MM.1S (cell line): ENCODE data around the gene MROH7.

Source experiments
- DNase-seq: peaks from one replicate; pipeline ENCODE4 v3.0.0-alpha.2; 2015
- H2AFZ ChIP-seq: fragments of 300-600 bp; sonication (generic); 2 replicates; pipeline ENCODE4 v1.6.0; 2016; ENCODE audit warnings: antibody characterized with exemption, low read length
- H3F3A ChIP-seq: fragments of 300-600 bp; sonication (generic); 2 replicates; pipeline ENCODE4 v1.6.1; 2016; ENCODE audit warnings: mild to moderate bottlenecking, antibody characterized with exemption, low read length, moderate library complexity, mixed read lengths; ENCODE audit not compliant: insufficient read depth
- H3K27ac ChIP-seq: fragments of 300-600 bp; sonication (generic); 2 replicates; pipeline ENCODE4 v1.5.1; 2016; ENCODE audit warnings: mild to moderate bottlenecking, low read length
- H3K27me3 ChIP-seq: fragments of 300-600 bp; sonication (generic); replicated peaks from 2 replicates; pipeline ENCODE4 v1.6.0; 2016; ENCODE audit warnings: low read length; ENCODE audit not compliant: insufficient read depth
- H3K36me3 ChIP-seq: fragments of 300-600 bp; sonication (generic); replicated peaks from 2 replicates; pipeline ENCODE4 v1.6.1; 2016; ENCODE audit warnings: mild to moderate bottlenecking, low read length, mixed read lengths; ENCODE audit not compliant: insufficient read depth
- H3K4me1 ChIP-seq: fragments of 300-600 bp; sonication (generic); 2 replicates; pipeline ENCODE4 v1.6.1; 2016; ENCODE audit warnings: low read length, mixed read lengths
- H3K4me2 ChIP-seq: fragments of 300-600 bp; sonication (generic); 2 replicates; pipeline ENCODE4 v1.6.0; 2016; ENCODE audit warnings: low read depth, low read length
- H3K4me3 ChIP-seq: fragments of 300-600 bp; sonication (generic); 2 replicates; pipeline ENCODE4 v1.5.1; 2016; ENCODE audit warnings: low read length, mixed read lengths
- H3K79me2 ChIP-seq: fragments of 300-600 bp; sonication (generic); 2 replicates; pipeline ENCODE4 v1.6.1; 2016; ENCODE audit warnings: mixed run types, low read length, mixed read lengths
- H3K9ac ChIP-seq: fragments of 300-600 bp; sonication (generic); 2 replicates; pipeline ENCODE4 v1.6.1; 2016; ENCODE audit warnings: low read length, mixed read lengths
- H3K9me2 ChIP-seq: fragments of 300-600 bp; sonication (generic); replicated peaks from 2 replicates; pipeline ENCODE4 v1.6.1; 2016; ENCODE audit warnings: mild to moderate bottlenecking, low read length, mixed read lengths; ENCODE audit not compliant: insufficient read depth
- H3K9me3 ChIP-seq: fragments of 300-600 bp; sonication (generic); replicated peaks from 2 replicates; pipeline ENCODE4 v1.6.1; 2016; ENCODE audit warnings: mild to moderate bottlenecking, low read length, mixed read lengths; ENCODE audit not compliant: insufficient read depth
- H4K20me1 ChIP-seq: fragments of 300-600 bp; sonication (generic); 2 replicates; pipeline ENCODE4 v1.6.1; 2016; ENCODE audit warnings: mild to moderate bottlenecking, low read length, moderate library complexity, mixed read lengths; ENCODE audit not compliant: insufficient read depth
- CTCF ChIP-seq: fragments of 300-600 bp; sonication (generic); IDR thresholded peaks from 2 replicates; pipeline ENCODE4 v1.5.1; 2016; ENCODE audit warnings: antibody characterized with exemption, low read length, mixed read lengths
- EZH2 ChIP-seq: fragments of 300-600 bp; sonication (generic); optimal IDR thresholded peaks from 2 replicates; pipeline ENCODE3; 2017; ENCODE audit warnings: low read depth, mild to moderate bottlenecking, antibody characterized with exemption, low read length, mixed read lengths
- EZH2phosphoT487 ChIP-seq: fragments of 300-600 bp; sonication (generic); IDR thresholded peaks from 2 replicates; pipeline ENCODE4 v1.6.1; 2018; ENCODE audit warnings: antibody characterized with exemption, low read length

Gene MROH7

GRCh38 chr1:54728027-54728426, 86.4 kb downstream of the MROH7 start:
- no peak for DNase-seq
- Histone ChIP-seq H3K4me3 (no peak overlapping the region), H3K79me2 (no peaks in the 10 kb centered on the region), H4K20me1 (no peaks in the 10 kb centered on the region), H3K4me2 (no peak overlapping the region), H3K9me2 (no peaks in the 10 kb centered on the region), H3K9me3 (no peaks in the 10 kb centered on the region), H3F3A (no peaks in the 10 kb centered on the region), H2AFZ (no peak overlapping the region), H3K9ac (no peak overlapping the region), H3K27ac (no peak overlapping the region), H3K36me3 (0 out of 2 replicates have a peak, but pooled peaks cover 4% of the 10 kb centered on the region), H3K4me1 (no peaks in the 10 kb centered on the region), H3K27me3 (no peaks in the 10 kb centered on the region)
- no peak for TF ChIP-seq EZH2
- no peak for TF ChIP-seq EZH2phosphoT487
- TF ChIP-seq CTCF, result no peak

- Histone ChIP-seq H3K27ac (no peak overlapping the region), H3K4me2 (no peak overlapping the region), H3K9me2 (no peaks in the 10 kb centered on the region), H3F3A (no peaks in the 10 kb centered on the region), H3K4me1 (no peaks in the 10 kb centered on the region), H3K4me3 (no peak overlapping the region), H3K9me3 (no peaks in the 10 kb centered on the region), H4K20me1 (no peaks in the 10 kb centered on the region), H3K36me3 (0 out of 2 replicates have a peak, but pooled peaks cover 4% of the 10 kb centered on the region), H3K27me3 (no peaks in the 10 kb centered on the region), H3K9ac (no peak overlapping the region), H2AFZ (no peak overlapping the region), H3K79me2 (no peaks in the 10 kb centered on the region)
- no peak for DNase-seq
- TF ChIP-seq CTCF (no peak), EZH2phosphoT487 (no peak), EZH2 (no peak)
These were observed 95.1 kb downstream of the MROH7 start for GRCh38 chr1:54736685-54737084.

- no peak overlapping the region for H2AFZ ChIP-seq
- no peaks in the 10 kb centered on the region for H4K20me1 ChIP-seq
- H3K79me2 ChIP-seq, result no peaks in the 10 kb centered on the region
- H3K4me1 ChIP-seq, result no peaks in the 10 kb centered on the region
- no peaks in the 10 kb centered on the region for H3K9me2 ChIP-seq
- H3K27me3 ChIP-seq, result no peaks in the 10 kb centered on the region
- no peak for DNase-seq
- 0 out of 2 replicates have a peak, but pooled peaks cover 4% of the 10 kb centered on the region for H3K36me3 ChIP-seq
- H3K27ac ChIP-seq, result no peak overlapping the region
- H3K9ac ChIP-seq, result no peak overlapping the region
- no peaks in the 10 kb centered on the region for H3K9me3 ChIP-seq
- H3K4me3 ChIP-seq, result no peak overlapping the region
- TF ChIP-seq CTCF, result no peak
- TF ChIP-seq EZH2phosphoT487, result no peak
- no peak for TF ChIP-seq EZH2
- H3K4me2 ChIP-seq, result no peak overlapping the region
- no peaks in the 10 kb centered on the region for H3F3A ChIP-seq
These were observed 96.7 kb downstream of the MROH7 start for GRCh38 chr1:54738244-54738643.
